GM12865 (cell line): ENCODE measurements around the gene DCXR.
A peak's percentile ranks its signal among the peaks of the same experiment; 100 is the strongest.

Experiments
- DNase-seq: peaks from one replicate; pipeline ENCODE4 v3.0.0; 2010; ENCODE audit warnings: low read depth
- H3K4me3 ChIP-seq: 2 replicates; pipeline ENCODE4 v1.5.1; 2011; ENCODE audit warnings: mild to moderate bottlenecking, low read depth, low read length, control low read depth
- TF ChIP-seq, protein P1 (sequence below): IDR thresholded peaks from 2 replicates; pipeline ENCODE4 v1.5.1; 2011; ENCODE audit warnings: low read length, control low read depth, low read depth, inconsistent platforms; ENCODE audit not compliant: insufficient read depth; ENCODE audit errors: missing control alignments

DCXR gene

DNA sequence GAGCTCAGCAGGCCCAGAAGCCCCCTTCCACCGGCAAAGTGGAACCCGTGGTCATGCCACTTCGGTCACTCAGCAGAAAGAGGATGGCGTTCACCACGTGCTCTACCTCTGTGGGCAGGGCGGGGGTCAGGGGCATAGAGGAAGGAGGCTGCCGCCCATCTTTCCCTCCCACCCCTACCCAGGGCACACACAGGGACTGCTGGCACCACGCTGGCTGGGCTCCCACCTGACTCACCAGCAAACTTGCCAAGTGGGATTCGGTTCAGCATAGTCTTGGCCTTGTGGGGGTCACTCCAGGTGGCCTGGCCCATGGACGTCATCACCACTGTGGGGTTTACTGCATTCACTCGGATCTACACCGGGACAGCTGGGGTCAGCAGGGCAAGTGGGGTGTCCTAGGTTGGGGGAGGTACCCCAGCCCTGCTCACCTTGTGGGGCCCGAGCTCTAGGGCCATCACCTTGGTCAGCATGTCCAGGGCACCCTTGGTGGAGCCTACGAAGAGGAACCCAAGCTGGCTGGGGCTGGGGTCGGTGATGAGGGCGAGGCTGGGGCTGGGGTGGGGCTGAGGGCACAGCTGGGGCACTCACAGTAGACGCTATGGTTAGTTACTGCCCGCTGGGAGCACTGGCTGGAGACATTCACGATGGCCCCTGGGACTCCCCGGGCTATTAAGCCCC, 1.4 kb downstream of the DCXR start:
- H3K4me3 ChIP-seq, result no peak overlapping the region
- DNase-seq, result no peak
- TF ChIP-seq, protein P1, sequence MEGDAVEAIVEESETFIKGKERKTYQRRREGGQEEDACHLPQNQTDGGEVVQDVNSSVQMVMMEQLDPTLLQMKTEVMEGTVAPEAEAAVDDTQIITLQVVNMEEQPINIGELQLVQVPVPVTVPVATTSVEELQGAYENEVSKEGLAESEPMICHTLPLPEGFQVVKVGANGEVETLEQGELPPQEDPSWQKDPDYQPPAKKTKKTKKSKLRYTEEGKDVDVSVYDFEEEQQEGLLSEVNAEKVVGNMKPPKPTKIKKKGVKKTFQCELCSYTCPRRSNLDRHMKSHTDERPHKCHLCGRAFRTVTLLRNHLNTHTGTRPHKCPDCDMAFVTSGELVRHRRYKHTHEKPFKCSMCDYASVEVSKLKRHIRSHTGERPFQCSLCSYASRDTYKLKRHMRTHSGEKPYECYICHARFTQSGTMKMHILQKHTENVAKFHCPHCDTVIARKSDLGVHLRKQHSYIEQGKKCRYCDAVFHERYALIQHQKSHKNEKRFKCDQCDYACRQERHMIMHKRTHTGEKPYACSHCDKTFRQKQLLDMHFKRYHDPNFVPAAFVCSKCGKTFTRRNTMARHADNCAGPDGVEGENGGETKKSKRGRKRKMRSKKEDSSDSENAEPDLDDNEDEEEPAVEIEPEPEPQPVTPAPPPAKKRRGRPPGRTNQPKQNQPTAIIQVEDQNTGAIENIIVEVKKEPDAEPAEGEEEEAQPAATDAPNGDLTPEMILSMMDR, result no peak

DNA sequence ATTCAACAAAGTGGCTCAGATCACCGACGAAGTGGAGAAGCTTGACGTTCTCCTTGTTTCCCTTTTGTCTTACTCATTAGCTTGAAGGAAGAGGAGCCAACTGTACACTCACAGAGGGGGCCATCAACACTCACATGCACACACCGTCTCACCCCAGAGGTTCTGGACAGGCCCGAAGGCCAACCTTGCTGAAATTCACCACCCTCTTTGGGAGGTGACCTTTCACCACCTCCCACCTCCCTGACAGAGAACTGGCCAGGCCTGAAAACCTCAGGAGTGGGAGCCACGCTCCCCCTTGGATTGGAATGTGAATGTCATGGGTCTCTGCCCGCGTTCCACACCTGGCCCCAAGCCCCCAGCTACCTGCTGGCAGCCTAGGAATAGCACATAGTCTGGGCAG, 2.0 kb downstream of the DCXR start:
- TF ChIP-seq, protein P1, result no peak
- no peak overlapping the region for H3K4me3 ChIP-seq
- no peak for DNase-seq

DNA sequence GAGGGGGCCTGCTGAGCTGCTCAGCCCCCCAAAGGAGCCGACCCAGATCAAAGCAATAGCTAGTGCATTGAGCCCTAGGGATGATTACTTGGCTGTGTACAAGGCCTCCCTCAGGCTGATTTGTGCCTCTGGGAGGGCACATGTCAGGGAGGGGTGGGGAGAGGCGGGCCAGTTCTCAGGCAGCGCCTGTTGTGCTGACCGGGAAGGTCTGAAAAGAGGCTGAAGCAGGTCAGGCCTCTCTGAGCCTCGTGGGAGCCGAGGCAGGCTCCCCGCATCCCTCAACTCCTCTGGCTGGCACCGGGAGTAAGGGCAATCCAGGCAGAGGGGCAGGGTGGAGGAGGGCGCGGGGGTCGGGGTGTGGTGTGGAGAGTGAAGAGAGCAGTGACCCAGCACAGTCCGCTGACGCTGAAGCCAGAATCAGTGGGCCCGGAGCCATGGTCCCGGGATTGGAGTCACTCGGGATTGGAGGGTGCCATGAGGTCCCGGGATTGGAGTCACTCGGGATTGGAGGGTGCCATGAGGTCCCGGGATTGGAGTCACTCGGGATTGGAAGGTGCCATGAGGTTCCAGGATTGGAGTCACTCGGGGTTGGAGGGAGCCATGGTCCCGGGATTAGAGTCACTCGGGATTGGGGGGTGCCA, 3.0 kb downstream of the DCXR start:
- DNase-seq, result no peak
- TF ChIP-seq, protein P1, result no peak
- no peak overlapping the region for H3K4me3 ChIP-seq

DNA sequence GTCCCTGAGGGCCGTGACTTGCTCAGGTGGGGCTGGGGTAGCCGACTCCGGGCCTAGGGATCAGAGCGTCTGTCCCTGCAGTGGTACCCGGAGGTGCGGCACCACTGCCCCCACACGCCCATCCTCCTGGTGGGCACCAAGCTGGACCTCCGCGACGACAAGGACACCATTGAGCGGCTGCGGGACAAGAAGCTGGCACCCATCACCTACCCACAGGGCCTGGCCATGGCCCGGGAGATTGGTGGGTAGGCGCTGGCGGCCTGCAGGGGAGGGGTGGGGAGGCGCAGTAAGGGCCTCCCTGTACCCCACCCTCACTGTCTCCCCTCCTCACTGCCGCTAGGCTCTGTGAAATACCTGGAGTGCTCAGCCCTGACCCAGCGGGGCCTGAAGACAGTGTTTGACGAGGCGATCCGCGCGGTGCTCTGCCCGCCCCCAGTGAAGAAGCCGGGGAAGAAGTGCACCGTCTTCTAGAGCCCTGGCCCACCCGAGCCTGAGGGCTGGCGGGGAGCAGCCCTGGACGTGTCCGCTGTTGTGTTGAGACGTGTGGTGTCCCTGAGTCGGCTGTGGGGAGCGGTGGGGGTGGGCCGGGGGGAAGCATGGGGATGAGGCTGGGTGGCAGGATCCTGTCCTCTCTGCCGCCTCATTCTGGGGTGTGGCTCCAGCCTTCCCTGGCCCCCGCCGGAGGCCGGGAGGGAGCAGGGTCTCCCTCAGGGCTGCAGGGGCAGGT, 4.0 kb downstream of the DCXR start:
- TF ChIP-seq, protein P1, result no peak

DNA sequence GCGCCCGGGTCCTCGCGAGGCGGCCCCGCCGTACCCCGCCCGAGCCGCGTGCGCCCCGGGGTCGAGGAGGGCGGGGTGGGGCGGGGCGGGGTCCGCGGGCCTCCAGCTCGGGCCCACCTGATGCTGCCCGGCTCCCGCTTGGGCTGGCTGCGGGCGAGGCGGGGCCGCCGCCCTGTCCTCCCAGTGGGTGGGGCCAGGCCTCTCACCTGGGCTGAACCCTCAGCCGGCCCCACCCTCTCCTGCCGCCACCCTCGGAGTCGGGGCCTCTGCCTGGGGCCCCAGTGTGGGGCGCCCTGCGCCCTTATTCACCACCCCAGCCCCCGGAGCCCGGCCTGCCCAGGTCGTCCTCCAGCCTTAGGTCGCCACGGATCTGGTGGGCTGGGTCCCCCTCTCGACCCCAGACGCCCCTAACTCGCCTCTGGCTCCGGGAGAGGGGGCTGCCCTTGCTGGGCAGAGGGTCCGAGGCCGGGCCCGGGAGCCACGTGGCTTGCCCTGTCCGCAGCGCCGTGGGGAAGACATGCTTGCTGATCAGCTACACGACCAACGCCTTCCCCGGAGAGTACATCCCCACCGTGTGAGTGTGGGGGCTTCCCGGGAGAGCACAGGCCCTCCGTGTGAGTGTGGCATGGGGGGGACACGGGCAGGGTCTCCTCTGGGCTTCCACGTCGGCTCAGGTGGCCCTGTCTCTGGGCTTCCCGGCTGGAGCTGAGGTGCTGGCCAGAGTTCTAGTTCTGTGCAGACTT, 5.4 kb downstream of the DCXR start:
- DNase-seq, result peak; percentile 35
- TF ChIP-seq, protein P1, result no peak

More for the DNA sequence above, 4.0 kb downstream of the DCXR start:
- no peak for DNase-seq
- no peak overlapping the region for H3K4me3 ChIP-seq

DNA sequence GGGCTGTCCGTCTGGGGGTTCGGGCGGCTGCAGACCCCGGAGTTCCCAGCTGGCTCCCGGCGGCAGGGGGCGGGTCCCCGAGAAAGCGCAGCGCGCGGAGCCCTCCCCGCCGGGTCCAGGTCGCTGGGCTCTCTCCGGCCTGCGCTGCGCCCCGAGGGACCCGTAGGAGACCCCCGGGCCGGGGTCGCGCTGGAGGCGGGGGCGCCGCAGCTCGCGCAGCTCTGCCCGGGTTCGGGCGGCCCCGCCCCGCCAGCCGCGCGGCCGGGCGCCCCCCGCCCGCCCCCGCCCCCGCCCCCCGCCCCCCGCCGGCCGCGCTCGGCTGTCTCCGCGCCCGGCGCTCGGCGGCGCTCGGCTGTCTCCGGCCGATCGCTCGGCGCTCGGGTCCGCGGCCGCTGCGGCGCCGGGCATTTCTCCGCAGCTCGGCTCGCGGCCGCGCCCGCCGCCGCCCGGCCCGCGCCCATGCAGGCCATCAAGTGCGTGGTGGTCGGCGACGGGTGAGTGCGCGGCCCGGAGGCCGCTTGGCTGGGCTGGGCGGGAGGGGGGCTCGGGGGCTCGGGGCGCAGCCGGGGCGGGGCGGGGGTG, 6.1 kb downstream of the DCXR start, which contains the start of gene RAC3:
Gene RAC3, plus strand, starts transcription at position 376 of the 582 bp plus-strand sequence. Its CDS starts 84 bp downstream, at position 460.
- TF ChIP-seq, protein P1, result no peak
- peak within 1 kb of the TSS; percentile 44 for H3K4me3 ChIP-seq
- DNase-seq, result peak; percentile 36

More for the DNA sequence above, 5.4 kb downstream of the DCXR start:
- no peak overlapping the region for H3K4me3 ChIP-seq
